Frontal cortex (tissue), 4 donors: ENCODE results near the gene CLTRN. TPM values are rescaled to one million over a fixed set of nuclear protein-coding genes. Genes with fewer than 3 reads are reported as not detected.

ENCODE experiments used
- DNase-seq, 2 donors: peaks; one replicate each; pipeline ENCODE4 v3.0.0; 2012; ENCODE audit warnings: low spot score in 2 of 2
- FAIRE-seq: peaks from 2 replicates; lab custom pipeline; 2012; peaks lifted over from hg19 to GRCh38; lab: Jason Lieb, UNC
- total RNA-seq: library from RNA; depleted of rRNA; stranded (reverse); fragments of >200 nt; gene quantifications from one replicate; pipeline ENCODE4 v1.2.3, GENCODE V29; 2014
- donor health status: control.
- donor health status: control.
- donor health status: control.

CLTRN gene
- total RNA-seq, 1 donor from 2014 or later, result 0.41 TPM

GRCh38 chrX:15598026-15598425 lies 66.6 kb downstream of the CLTRN start:
- DNase-seq (no peak), FAIRE-seq (no peak)

GRCh38 chrX:15594371-15594770 lies 70.2 kb downstream of the CLTRN start:
- DNase-seq, result no peak
- FAIRE-seq, result no peak

- FAIRE-seq, result no peak
Measured at GRCh38 chrX:15579778-15580747, 84.5 kb downstream of the CLTRN start.

More at GRCh38 chrX:15579778-15580747, 84.5 kb downstream of the CLTRN start:
- no peak for DNase-seq

Other genes with a start within 250 kb of the CLTRN start
- 2.0 TPM for gene PIR, start 171.5 kb downstream of the CLTRN start, total RNA-seq
- 0.41 TPM for gene BMX, start 164.0 kb downstream of the CLTRN start, total RNA-seq
- gene ACE2, start 63.8 kb downstream of the CLTRN start, total RNA-seq, result under 0.01 TPM
- 4.5 TPM for gene CA5B, start 73.5 kb upstream of the CLTRN start, total RNA-seq
- gene ZRSR2, start 125.7 kb upstream of the CLTRN start, total RNA-seq, result 4.5 TPM
- 185 TPM for gene AP1S2, start 190.0 kb upstream of the CLTRN start, total RNA-seq